Suprapubic skin (tissue), 4 donors: Measurements from ENCODE around the gene GIPR. TPM values are rescaled to one million over a fixed set of nuclear protein-coding genes. Genes with fewer than 3 reads are reported as not detected.

Source experiments
- DNase-seq, 2 donors: peaks; one replicate each; pipeline ENCODE4 v3.0.0-alpha.2; 2019; ENCODE audit warnings: low spot score in 2 of 2
- H3K27ac ChIP-seq: fragments of 200-600 bp; sonication (generic); one replicate; pipeline ENCODE4 v1.5.1; 2019
- H3K27me3 ChIP-seq: fragments of 200-600 bp; sonication (generic); one replicate; pipeline ENCODE4 v1.5.1; 2019
- H3K36me3 ChIP-seq: fragments of 200-600 bp; sonication (generic); one replicate; pipeline ENCODE4 v1.5.1; 2019
- H3K4me1 ChIP-seq: fragments of 200-600 bp; sonication (generic); one replicate; pipeline ENCODE4 v1.5.1; 2019
- H3K4me3 ChIP-seq: fragments of 200-600 bp; sonication (generic); one replicate; pipeline ENCODE4 v1.5.1; 2019; ENCODE audit warnings: mild to moderate bottlenecking
- H3K9me3 ChIP-seq: fragments of 200-600 bp; sonication (generic); one replicate; pipeline ENCODE4 v1.5.1; 2019
- CTCF ChIP-seq, 2 donors: fragments of 200-600 bp in 1 of 2; fragments of 450-650 bp in 1 of 2; sonication (generic) in 1 of 2; IDR thresholded peaks; one replicate each; pipeline ENCODE4 v1.5.1; 2016 to 2019; ENCODE audit warnings: antibody characterized with exemption in 2 of 2, mild to moderate bottlenecking in 1 of 2, moderate library complexity in 1 of 2
- EP300 ChIP-seq: sonication (generic); formaldehyde crosslinking; IDR thresholded peaks from one replicate; pipeline ENCODE4 v1.6.1; 2017; ENCODE audit warnings: antibody characterized with exemption
- POLR2A ChIP-seq, 2 donors: fragments of 450-650 bp; IDR thresholded peaks; one replicate each; pipeline ENCODE4 v1.6.1; 2017; ENCODE audit warnings: antibody characterized with exemption in 2 of 2, mild to moderate bottlenecking in 2 of 2, moderate library complexity in 2 of 2
- POLR2AphosphoS5 ChIP-seq, 3 donors: sonication (generic); formaldehyde crosslinking; IDR thresholded peaks; one replicate each; pipeline ENCODE4 v1.6.1; 2017; ENCODE audit warnings: antibody characterized with exemption in 3 of 3
- WGBS: methylation state at CpG from one replicate; pipeline ENCODE4 v1.1.5; 2018; 5-methylcytosine and 5-hydroxymethylcytosine counted together
- total RNA-seq, 4 donors: library from RNA; depleted of rRNA; stranded (reverse); fragments of >200 nt; gene quantifications; one replicate each; pipeline ENCODE4 v1.1.0, GENCODE V29; 2016

GIPR gene
- total RNA-seq, 4 donors from 2014 or later: 0.95 to 11.2 (median 1.6) TPM

- H3K4me1 ChIP-seq: peaks cover 33% of the 10 kb centered on the region
- H3K27me3 ChIP-seq: peaks cover 20% of the 10 kb centered on the region
- no peak overlapping the region for H3K27ac ChIP-seq
- no peaks in the 10 kb centered on the region for H3K9me3 ChIP-seq
- WGBS: 15% methylated on average over 8 of the region's 9 CpGs
- H3K36me3 ChIP-seq: no peaks in the 10 kb centered on the region
- no peak for DNase-seq
- H3K4me3 ChIP-seq: no peak overlapping the region
- no peak for TF ChIP-seq EP300
- TF ChIP-seq POLR2A (IDR thresholded peaks at IDR 0.05): no peak
- no peak for TF ChIP-seq CTCF (IDR thresholded peaks at IDR 0.05)
- TF ChIP-seq POLR2AphosphoS5 (IDR thresholded peaks at IDR 0.05): no peak
Observed at GRCh38 chr19:45646345-45646698, 21.7 kb upstream of the GIPR start.

- 74% methylated on average over 3 of the region's 3 CpGs for WGBS
- H3K4me1 ChIP-seq: peaks cover 4% of the 10 kb centered on the region
- H3K27ac ChIP-seq: no peak overlapping the region
- no peak overlapping the region for H3K4me3 ChIP-seq
- H3K9me3 ChIP-seq: no peaks in the 10 kb centered on the region
- H3K27me3 ChIP-seq: peaks cover 6% of the 10 kb centered on the region
- no peak for DNase-seq
- no peak for TF ChIP-seq EP300
- TF ChIP-seq CTCF (IDR thresholded peaks at IDR 0.05): no peak
- TF ChIP-seq POLR2AphosphoS5 (IDR thresholded peaks at IDR 0.05): no peak
- TF ChIP-seq POLR2A (IDR thresholded peaks at IDR 0.05): no peak
- H3K36me3 ChIP-seq: no peaks in the 10 kb centered on the region
Observed at GRCh38 chr19:45650722-45651121, 17.3 kb upstream of the GIPR start.

- Histone ChIP-seq H3K9me3 (no peaks in the 10 kb centered on the region), H3K27ac (no peak overlapping the region), H3K36me3 (no peaks in the 10 kb centered on the region), H3K4me3 (no peak overlapping the region), H3K4me1 (no peaks in the 10 kb centered on the region), H3K27me3 (no peaks in the 10 kb centered on the region)
- 48% methylated on average over 5 of the region's 5 CpGs for WGBS
- DNase-seq: no peak
- TF ChIP-seq POLR2AphosphoS5 (IDR thresholded peaks at IDR 0.05): no peak
- TF ChIP-seq CTCF (IDR thresholded peaks at IDR 0.05): no peak
- no peak for TF ChIP-seq POLR2A (IDR thresholded peaks at IDR 0.05)
- no peak for TF ChIP-seq EP300
Observed at GRCh38 chr19:45653634-45654033, 14.4 kb upstream of the GIPR start.

GRCh38 chr19:45655073-45655472 lies 12.9 kb upstream of the GIPR start:
- H3K4me1 ChIP-seq: no peaks in the 10 kb centered on the region
- no peak overlapping the region for H3K27ac ChIP-seq
- 66% methylated on average over 3 of the region's 3 CpGs for WGBS
- TF ChIP-seq CTCF (IDR thresholded peaks at IDR 0.05): no peak
- no peak for TF ChIP-seq EP300
- TF ChIP-seq POLR2AphosphoS5 (IDR thresholded peaks at IDR 0.05): no peak
- no peak for TF ChIP-seq POLR2A (IDR thresholded peaks at IDR 0.05)
- no peak overlapping the region for H3K4me3 ChIP-seq
- H3K9me3 ChIP-seq: no peaks in the 10 kb centered on the region
- DNase-seq: no peak
- no peaks in the 10 kb centered on the region for H3K27me3 ChIP-seq
- no peaks in the 10 kb centered on the region for H3K36me3 ChIP-seq

GRCh38 chr19:45657520-45658167 lies 10.4 kb upstream of the GIPR start:
- TF ChIP-seq EP300: no peak
- no peak for TF ChIP-seq POLR2AphosphoS5 (IDR thresholded peaks at IDR 0.05)
- TF ChIP-seq POLR2A (IDR thresholded peaks at IDR 0.05): no peak
- no peak for TF ChIP-seq CTCF (IDR thresholded peaks at IDR 0.05)
- H3K9me3 ChIP-seq: no peaks in the 10 kb centered on the region
- H3K4me1 ChIP-seq: no peaks in the 10 kb centered on the region
- no peaks in the 10 kb centered on the region for H3K36me3 ChIP-seq
- 58% methylated on average over 11 of the region's 14 CpGs for WGBS
- no peak overlapping the region for H3K27ac ChIP-seq
- H3K4me3 ChIP-seq: no peak overlapping the region
- DNase-seq: no peak
- peaks cover 3% of the 10 kb centered on the region for H3K27me3 ChIP-seq
